Aorta (tissue), 5 donors: ENCODE data around the gene MYL12B. TPM values are rescaled to one million over a fixed set of nuclear protein-coding genes. Genes with fewer than 3 reads are reported as not detected.
A peak's percentile ranks its signal among the peaks of the same experiment; 100 is the strongest.
"Not testable (repeated sequence)": the region's sequence is repeated elsewhere in the genome, so short reads cannot be mapped to it uniquely, and the experiment has no call there.

ENCODE experiments used
- ATAC-seq: fragments of 200-7000 bp; cut with Tn5 transposase; one replicate; pipeline ENCODE4 v1.9.1; 2022; ENCODE audit warnings: moderate library complexity; ENCODE audit not compliant: low FRiP score
- DNase-seq, 2 donors: peaks; one replicate each; pipeline ENCODE4 v3.0.0-alpha.2; 2020
- H3K27ac ChIP-seq, 2 donors: one replicate each; pipeline ENCODE4 v1.5.1; 2013; ENCODE audit warnings: low read length in 2 of 2, mild to moderate bottlenecking in 2 of 2, moderate library complexity in 2 of 2, control low read depth in 1 of 2, inconsistent platforms in 1 of 2, low read depth in 1 of 2
- H3K27me3 ChIP-seq, 2 donors: one replicate each; pipeline ENCODE4 v1.6.1; 2013; ENCODE audit warnings: control low read depth in 1 of 2, low read length in 1 of 2, mild to moderate bottlenecking in 1 of 2, moderate library complexity in 1 of 2; ENCODE audit not compliant: insufficient read depth in 2 of 2, control insufficient read depth in 1 of 2
- H3K36me3 ChIP-seq, 2 donors: one replicate each; pipeline ENCODE4 v1.6.1; 2013; ENCODE audit warnings: control low read depth in 1 of 2, low read length in 1 of 2, mild to moderate bottlenecking in 1 of 2; ENCODE audit not compliant: insufficient read depth in 2 of 2, control insufficient read depth in 1 of 2
- H3K4me1 ChIP-seq, 2 donors: one replicate each; pipeline ENCODE4 v1.6.1; 2013; ENCODE audit warnings: low read length in 2 of 2, control low read depth in 1 of 2, mild to moderate bottlenecking in 1 of 2, moderate library complexity in 1 of 2; ENCODE audit not compliant: insufficient read depth in 2 of 2, control insufficient read depth in 1 of 2
- H3K4me3 ChIP-seq, 2 donors: one replicate each; pipeline ENCODE4 v1.5.1; 2013; ENCODE audit warnings: low read length in 2 of 2, control low read depth in 1 of 2, mild to moderate bottlenecking in 1 of 2
- H3K9me3 ChIP-seq: one replicate; pipeline ENCODE4 v1.6.1; 2013; ENCODE audit warnings: mild to moderate bottlenecking, low read length; ENCODE audit not compliant: control insufficient read depth
- WGBS, 2 donors: extraction: QIAGEN DNeasy Blood & Tissue Kit; methylation state at CpG; one replicate each; pipeline ENCODE4 v1.1.7; 2013; 5-methylcytosine and 5-hydroxymethylcytosine counted together
- intact Hi-C, 2 donors: fragments of 100-400 bp; cut with DNase I; formaldehyde crosslinking; loops; one replicate each; pipeline versions ENCODE4 v1.14.2 to v1.15.0; 2022
- polyA plus RNA-seq, 2 donors: library from polyadenylated mRNA; stranded (reverse); fragments of 200-250 nt; gene quantifications; one replicate each; pipeline ENCODE4 v1.2.3, GENCODE V29; 2013
- total RNA-seq, 2 donors: library from RNA; stranded (reverse); fragmentation: NEBNext Ultra II Directional; extraction: Animal tissue kit (Norgen Biotek cat#: 25700); gene quantifications; one replicate each; pipeline ENCODE4 v1.2.1, GENCODE V29; 2021
- donor health status: healthy with polysubstance abuse.
- donor health status: Bipolar disorder and iron deficiency.
- donor health status: DM: no; HTN: no; CAD: no.
- donor health status: DM: no; HTN: no; CAD: no.
- donor health status: DM: yes; HTN: yes; CAD: no.

MYL12B gene
- total and polyA plus RNA-seq, 4 donors = 259 to 661 (median 379) TPM

- ATAC-seq (no peak), DNase-seq (no peak)
- Histone ChIP-seq H3K36me3 (peaks cover 0 to 2% of the 10 kb centered on the region in 2 donors), H3K9me3 (no peaks in the 10 kb centered on the region), H3K27ac (no peak overlapping the region), H3K4me1 (peaks cover 3 to 8% of the 10 kb centered on the region in 2 donors), H3K27me3 (no peaks in the 10 kb centered on the region), H3K4me3 (no peak overlapping the region)
- WGBS, 2 donors = 33 to 42% methylated on average over 3 of the region's 3 CpGs
- intact Hi-C loops = no loop called here
Measured at GRCh38 chr18:3273042-3273441, 11.1 kb downstream of the MYL12B start.

- DNase-seq, H3K36me3 ChIP-seq, H3K4me3 ChIP-seq, H3K4me1 ChIP-seq, H3K27ac ChIP-seq, H3K9me3 ChIP-seq, ATAC-seq, H3K27me3 ChIP-seq: not testable (repeated sequence)
- intact Hi-C loops = loop anchor here in 1 of 2 donors (5.0 kb wide), 1 partner anchor 215 kb away; no protein-coding TSS in a partner anchor
- 77 to 80% methylated on average over 7 of the region's 7 CpGs for WGBS, 2 donors
Measured at GRCh38 chr18:3277643-3278213, 15.8 kb downstream of the MYL12B start.

- WGBS, 2 donors = 24 to 26% methylated on average over 14 of the region's 14 CpGs
- H3K27ac ChIP-seq = no peak overlapping the region
Measured at GRCh38 chr18:3279201-3280185, 17.6 kb downstream of the MYL12B start.

GRCh38 chr18:3281456-3282400, 19.8 kb downstream of the MYL12B start:
- intact Hi-C loops = loop anchor here (1.0 to 10.0 kb wide), 7 partner anchors 171 to 723 kb away; partner anchors contain the start of gene TGIF1 (in 1 of the 2)
- WGBS, 2 donors = 14 to 19% methylated on average over 2 of the region's 2 CpGs
- Histone ChIP-seq H3K4me1 (no peaks in the 10 kb centered on the region), H3K9me3 (no peaks in the 10 kb centered on the region), H3K27me3 (no peaks in the 10 kb centered on the region), H3K4me3 (no peak overlapping the region), H3K36me3 (peaks cover 0 to 2% of the 10 kb centered on the region in 2 donors), H3K27ac (no peak overlapping the region)
- no peak for DNase-seq
- peak; percentile 90 for ATAC-seq

More at GRCh38 chr18:3279201-3280185, 17.6 kb downstream of the MYL12B start:
- ATAC-seq (peak; percentile 44), DNase-seq (no peak)
- H3K9me3 ChIP-seq = no peaks in the 10 kb centered on the region
- no peaks in the 10 kb centered on the region for H3K27me3 ChIP-seq
- H3K36me3 ChIP-seq = peaks cover 0 to 2% of the 10 kb centered on the region in 2 donors
- H3K4me3 ChIP-seq = no peak overlapping the region
- no peaks in the 10 kb centered on the region for H3K4me1 ChIP-seq
- intact Hi-C loops = loop anchor here (2.0 to 10.0 kb wide), 7 partner anchors 173 to 725 kb away; partner anchors contain the start of gene TGIF1 (in 1 of the 2)

- ATAC-seq (no peak), DNase-seq (no peak)
- WGBS, 2 donors = 86 to 88% methylated on average over 10 of the region's 10 CpGs
- Histone ChIP-seq H3K4me1 (no peaks in the 10 kb centered on the region), H3K9me3 (no peaks in the 10 kb centered on the region), H3K27me3 (no peaks in the 10 kb centered on the region), H3K36me3 (no peaks in the 10 kb centered on the region), H3K27ac (no peak overlapping the region), H3K4me3 (no peak overlapping the region)
- intact Hi-C loops = loop anchor here (5.0 to 10.0 kb wide), 5 partner anchors 169 to 721 kb away; partner anchors contain the start of gene TGIF1 (in 1 of the 2)
Measured at GRCh38 chr18:3283253-3283863, 21.4 kb downstream of the MYL12B start.

- no peaks in the 10 kb centered on the region for H3K9me3 ChIP-seq
- no peak overlapping the region for H3K4me3 ChIP-seq
- intact Hi-C loops = loop anchor here (5.0 to 10.0 kb wide), 5 partner anchors 168 to 721 kb away; partner anchors contain the start of gene TGIF1 (in 1 of the 2)
- H3K27ac ChIP-seq = no peak overlapping the region
- no peaks in the 10 kb centered on the region for H3K27me3 ChIP-seq
- no peaks in the 10 kb centered on the region for H3K4me1 ChIP-seq
- no peaks in the 10 kb centered on the region for H3K36me3 ChIP-seq
- WGBS, 2 donors = 52 to 57% methylated on average over 7 of the region's 7 CpGs
- ATAC-seq (no peak), DNase-seq (no peak)
Measured at GRCh38 chr18:3283908-3284307, 22.0 kb downstream of the MYL12B start.

- ATAC-seq = no peak
- DNase-seq = no peak
- no peaks in the 10 kb centered on the region for H3K36me3 ChIP-seq
- no peak overlapping the region for H3K4me3 ChIP-seq
- no peaks in the 10 kb centered on the region for H3K9me3 ChIP-seq
- no peaks in the 10 kb centered on the region for H3K27me3 ChIP-seq
- intact Hi-C loops = loop anchor here (5.0 to 10.0 kb wide), 5 partner anchors 168 to 720 kb away; partner anchors contain the start of gene TGIF1 (in 1 of the 2)
- no peaks in the 10 kb centered on the region for H3K4me1 ChIP-seq
- H3K27ac ChIP-seq = no peak overlapping the region
- WGBS, 2 donors = 94 to 95% methylated on average over 9 of the region's 9 CpGs
Measured at GRCh38 chr18:3284501-3284900, 22.6 kb downstream of the MYL12B start.
